Osteoblast (primary cell): ENCODE data around the gene LTA. TPM values are rescaled to one million over a fixed set of nuclear protein-coding genes. Genes with fewer than 3 reads are reported as not detected.
A peak's percentile ranks its signal among the peaks of the same experiment; 100 is the strongest.

Experiments
- DNase-seq: peaks from one replicate; pipeline ENCODE4 v3.0.0; 2011; ENCODE audit warnings: low spot score, mixed read lengths; ENCODE audit not compliant: insufficient read length; ENCODE audit errors: missing footprints
- H2AFZ ChIP-seq: 2 replicates; pipeline ENCODE4 v1.6.0; 2011; ENCODE audit warnings: mild to moderate bottlenecking, low read length
- H3K27ac ChIP-seq: 2 replicates; pipeline ENCODE4 v1.5.1; 2011; ENCODE audit warnings: mild to moderate bottlenecking, low read depth, low read length, moderate library complexity
- H3K27me3 ChIP-seq: 2 replicates; pipeline ENCODE4 v1.6.0; 2012; ENCODE audit warnings: mild to moderate bottlenecking, control low read depth, inconsistent platforms, low read length, moderate library complexity; ENCODE audit not compliant: insufficient read depth
- H3K36me3 ChIP-seq: 2 replicates; pipeline ENCODE4 v1.5.1; 2011; ENCODE audit warnings: mild to moderate bottlenecking, low read length, control low read depth, moderate library complexity; ENCODE audit not compliant: insufficient read depth
- H3K4me1 ChIP-seq: 2 replicates; pipeline ENCODE4 v1.5.1; 2011; ENCODE audit warnings: mild to moderate bottlenecking, low read length, control low read depth, moderate library complexity; ENCODE audit not compliant: insufficient read depth
- H3K4me2 ChIP-seq: 2 replicates; pipeline ENCODE4 v1.6.0; 2011; ENCODE audit warnings: mild to moderate bottlenecking, low read length; ENCODE audit not compliant: insufficient read depth
- H3K4me3 ChIP-seq: fragments of 200-600 bp; sonication (generic); 3 replicates; pipeline ENCODE4 v1.5.1; 2012; ENCODE audit warnings: mild to moderate bottlenecking, low read length, inconsistent platforms; ENCODE audit not compliant: insufficient read depth
- H3K79me2 ChIP-seq: 2 replicates; pipeline ENCODE4 v1.6.0; 2012; ENCODE audit warnings: mild to moderate bottlenecking, low read length, control low read depth, inconsistent platforms; ENCODE audit not compliant: insufficient read depth
- H3K9me3 ChIP-seq: 2 replicates; pipeline ENCODE4 v1.5.1; 2011; ENCODE audit warnings: low read depth, low read length, control low read depth
- H4K20me1 ChIP-seq: 2 replicates; pipeline ENCODE4 v1.6.0; 2012; ENCODE audit warnings: mild to moderate bottlenecking, low read length, control low read depth; ENCODE audit not compliant: insufficient read depth
- total RNA-seq: library from RNA; depleted of rRNA; stranded (reverse); fragments of >200 nt; gene quantifications from 2 replicates; pipeline ENCODE4 v1.2.3, GENCODE V29; 2012
- TF ChIP-seq, protein P1 (sequence below): IDR thresholded peaks from 2 replicates; pipeline ENCODE4 v1.5.1; 2011; ENCODE audit warnings: mild to moderate bottlenecking, low read depth, low read length, moderate library complexity; ENCODE audit errors: extremely low read depth

LTA gene
- total RNA-seq, 1 donor = not detected

DNA sequence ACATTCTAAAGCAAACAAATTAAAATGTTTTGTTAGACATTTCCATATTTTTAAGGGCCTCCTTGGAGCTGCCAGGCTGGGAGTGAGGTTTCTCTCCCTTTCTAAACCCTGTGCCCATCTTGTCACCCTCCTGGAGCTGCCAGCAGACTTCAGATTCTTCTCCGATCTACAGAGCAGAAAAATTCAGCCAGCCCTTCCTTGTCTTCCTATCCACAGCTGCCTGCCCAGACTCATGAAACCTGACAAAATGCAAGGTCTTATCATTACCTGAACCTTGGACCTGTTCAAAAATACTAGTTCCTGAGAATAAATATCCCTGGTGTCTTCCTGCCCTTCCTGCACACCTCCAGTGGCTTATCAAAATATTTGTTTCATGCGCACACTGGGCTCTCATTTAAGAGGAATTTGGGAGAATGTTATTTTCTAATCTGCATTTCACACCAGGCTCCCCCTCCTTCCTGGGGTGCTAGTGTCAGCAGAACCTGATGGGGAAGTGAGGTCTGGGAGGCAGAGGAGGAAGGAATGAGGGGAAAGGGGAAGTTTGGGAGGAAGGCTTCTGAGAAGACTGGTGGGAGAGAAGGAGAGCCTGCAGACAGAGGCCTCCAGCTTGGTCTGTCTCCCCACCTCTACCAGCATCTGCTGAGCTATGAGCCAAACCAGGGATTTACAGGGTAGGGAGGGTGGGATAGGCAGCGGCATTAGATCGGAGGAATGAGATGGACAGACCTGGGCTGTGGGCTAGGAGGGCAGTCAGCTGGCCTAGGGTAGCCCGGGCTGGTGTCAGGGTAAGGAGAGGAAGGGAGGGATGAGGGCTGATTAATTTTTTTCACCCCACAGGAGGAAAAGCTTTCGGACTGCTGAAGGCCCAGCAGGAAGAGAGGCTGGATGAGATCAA lies 42.8 kb downstream of the LTA start, which contains the start of gene AIF1:
TSS of gene AIF1 (plus strand) at position 551 of the 895 bp plus-strand sequence. CDS start at position 647, 96 bp downstream.
- no peak within 1 kb of the TSS for H3K4me3 ChIP-seq
- no peaks in the 10 kb centered on the region for H3K79me2 ChIP-seq
- H4K20me1 ChIP-seq = no peaks in the 10 kb centered on the region
- no peak within 1 kb of the TSS for H3K4me2 ChIP-seq
- H3K9me3 ChIP-seq = no peaks in the 10 kb centered on the region
- TF ChIP-seq, protein P1, sequence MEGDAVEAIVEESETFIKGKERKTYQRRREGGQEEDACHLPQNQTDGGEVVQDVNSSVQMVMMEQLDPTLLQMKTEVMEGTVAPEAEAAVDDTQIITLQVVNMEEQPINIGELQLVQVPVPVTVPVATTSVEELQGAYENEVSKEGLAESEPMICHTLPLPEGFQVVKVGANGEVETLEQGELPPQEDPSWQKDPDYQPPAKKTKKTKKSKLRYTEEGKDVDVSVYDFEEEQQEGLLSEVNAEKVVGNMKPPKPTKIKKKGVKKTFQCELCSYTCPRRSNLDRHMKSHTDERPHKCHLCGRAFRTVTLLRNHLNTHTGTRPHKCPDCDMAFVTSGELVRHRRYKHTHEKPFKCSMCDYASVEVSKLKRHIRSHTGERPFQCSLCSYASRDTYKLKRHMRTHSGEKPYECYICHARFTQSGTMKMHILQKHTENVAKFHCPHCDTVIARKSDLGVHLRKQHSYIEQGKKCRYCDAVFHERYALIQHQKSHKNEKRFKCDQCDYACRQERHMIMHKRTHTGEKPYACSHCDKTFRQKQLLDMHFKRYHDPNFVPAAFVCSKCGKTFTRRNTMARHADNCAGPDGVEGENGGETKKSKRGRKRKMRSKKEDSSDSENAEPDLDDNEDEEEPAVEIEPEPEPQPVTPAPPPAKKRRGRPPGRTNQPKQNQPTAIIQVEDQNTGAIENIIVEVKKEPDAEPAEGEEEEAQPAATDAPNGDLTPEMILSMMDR = no peak
- H3K27me3 ChIP-seq = no peaks in the 10 kb centered on the region
- peaks cover 3% of the 10 kb centered on the region for H3K4me1 ChIP-seq
- no peak within 1 kb of the TSS for H3K27ac ChIP-seq
- peak; percentile 45 for DNase-seq
- H3K36me3 ChIP-seq = no peaks in the 10 kb centered on the region
- no peak within 1 kb of the TSS for H2AFZ ChIP-seq

DNA sequence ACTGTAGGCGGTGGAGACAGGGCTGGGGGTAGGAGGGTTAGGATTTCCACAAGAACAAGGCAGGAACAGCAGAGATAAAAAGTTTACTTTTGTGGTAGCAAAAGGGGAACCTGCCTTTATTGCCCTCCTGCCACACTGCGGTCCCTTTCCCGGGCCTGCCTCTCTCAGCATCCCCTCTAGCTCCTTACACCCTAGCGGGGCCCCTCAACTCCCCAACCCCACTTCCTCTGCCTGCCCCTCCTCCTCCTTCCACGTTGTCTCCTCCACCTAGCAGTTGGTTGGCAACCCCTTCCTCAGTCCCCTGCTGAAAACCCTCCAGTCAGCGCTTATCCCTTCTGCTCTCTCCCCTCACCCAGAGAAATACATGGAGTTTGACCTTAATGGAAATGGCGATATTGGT lies 43.7 kb downstream of the LTA start:
- Histone ChIP-seq H3K79me2 (peaks cover 2% of the 10 kb centered on the region), H3K4me3 (no peak overlapping the region)

DNA sequence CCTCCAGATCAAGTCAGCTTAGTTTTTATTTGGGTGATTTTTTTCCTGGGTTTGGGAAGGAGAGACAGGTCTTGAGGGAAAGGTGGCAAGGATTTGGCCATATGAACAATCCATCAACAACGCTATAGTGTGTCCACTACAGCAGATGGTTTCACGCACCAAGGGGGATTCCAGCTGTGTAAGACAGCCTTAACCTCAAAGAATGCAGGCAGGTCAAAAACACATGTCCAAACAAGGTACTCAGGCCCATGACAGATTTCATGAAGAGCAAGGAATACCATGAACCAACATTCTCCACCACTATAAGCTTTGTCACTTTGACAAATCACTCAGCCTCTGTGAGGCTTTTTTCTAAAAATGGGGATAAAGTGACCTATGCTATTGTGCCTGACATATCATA lies 44.9 kb downstream of the LTA start:
- Histone ChIP-seq H3K9me3 (no peaks in the 10 kb centered on the region), H3K4me1 (peaks cover 8% of the 10 kb centered on the region), H3K27ac (no peak overlapping the region), H3K4me3 (no peak overlapping the region), H3K36me3 (no peaks in the 10 kb centered on the region), H3K27me3 (no peaks in the 10 kb centered on the region), H2AFZ (no peak overlapping the region), H3K79me2 (peaks cover 15% of the 10 kb centered on the region), H3K4me2 (no peak overlapping the region), H4K20me1 (peaks cover 5% of the 10 kb centered on the region)
- no peak for DNase-seq
- TF ChIP-seq, protein P1 = no peak

More for the DNA sequence above, 43.7 kb downstream of the LTA start:
- H3K36me3 ChIP-seq = no peaks in the 10 kb centered on the region
- H3K9me3 ChIP-seq = no peaks in the 10 kb centered on the region
- peaks cover 3% of the 10 kb centered on the region for H3K4me1 ChIP-seq
- TF ChIP-seq, protein P1 = no peak
- no peak overlapping the region for H3K4me2 ChIP-seq
- no peak overlapping the region for H2AFZ ChIP-seq
- H3K27ac ChIP-seq = no peak overlapping the region
- peak; percentile 46 for DNase-seq
- no peaks in the 10 kb centered on the region for H3K27me3 ChIP-seq
- H4K20me1 ChIP-seq = no peaks in the 10 kb centered on the region
